HepG2 (cell line): ENCODE results near the gene NOS1AP. TPM values are rescaled to one million over a fixed set of nuclear protein-coding genes. Genes with fewer than 3 reads are reported as not detected.

Experiments used
- ELF1 ChIP-seq: sonication (generic); formaldehyde crosslinking; IDR thresholded peaks from 2 replicates; pipeline ENCODE4 v1.4.0; 2020; ENCODE audit warnings: missing genetic modification reagents
- EP300 ChIP-seq, 3 experiments: sonication (generic) in 1 of 3; formaldehyde crosslinking in 1 of 3; IDR thresholded peaks; 2 replicates each; pipeline versions ENCODE4 v1.5.1 to v1.6.1; 2011 to 2020; ENCODE audit warnings: low read depth in 2 of 3, low read length in 2 of 3, borderline replicate concordance in 1 of 3, improper control_type of control experiment in 1 of 3, mild to moderate bottlenecking in 1 of 3, missing genetic modification reagents in 1 of 3, moderate library complexity in 1 of 3
- FOXJ3 ChIP-seq: sonication (generic); formaldehyde crosslinking; IDR thresholded peaks from 2 replicates; pipeline ENCODE4 v1.4.0; 2020; ENCODE audit warnings: missing genetic modification reagents, mild to moderate bottlenecking, borderline replicate concordance
- JARID2 ChIP-seq: sonication (generic); formaldehyde crosslinking; IDR thresholded peaks from 2 replicates; pipeline ENCODE4 v1.8.1; 2023; ENCODE audit warnings: missing genetic modification reagents, inconsistent platforms; ENCODE audit not compliant: insufficient replicate concordance
- KDM1A ChIP-seq: IDR thresholded peaks from 2 replicates; pipeline ENCODE4 v1.6.1; 2016; ENCODE audit warnings: missing compliant biosample characterization
- MAF1 ChIP-seq: sonication (generic); formaldehyde crosslinking; IDR thresholded peaks from 2 replicates; pipeline ENCODE4 v1.5.0; 2020; ENCODE audit warnings: missing genetic modification reagents, borderline replicate concordance
- PAF1 ChIP-seq: IDR thresholded peaks from 2 replicates; pipeline ENCODE4 v1.6.1; 2016; ENCODE audit warnings: missing genetic modification reagents, missing compliant biosample characterization
- POLR2G ChIP-seq: fragments of 200-400 bp; formaldehyde crosslinking; IDR thresholded peaks from 2 replicates; pipeline ENCODE4 v1.6.1; 2018; ENCODE audit warnings: mild to moderate bottlenecking, low read depth, low read length, moderate library complexity
- PRDM10 ChIP-seq: sonication (generic); formaldehyde crosslinking; IDR thresholded peaks from 2 replicates; pipeline ENCODE4 v1.4.0; 2020; ENCODE audit warnings: low read depth, missing genetic modification reagents
- PRPF4 ChIP-seq: fragments of 200-400 bp; formaldehyde crosslinking; IDR thresholded peaks from 2 replicates; pipeline ENCODE4 v1.6.1; 2016; ENCODE audit warnings: low read length, low read depth; ENCODE audit not compliant: poor library complexity, severe bottlenecking
- RCOR2 ChIP-seq: IDR thresholded peaks from 2 replicates; pipeline ENCODE4 v1.6.1; 2016; ENCODE audit warnings: missing biosample characterization, missing genetic modification reagents
- RELA ChIP-seq: sonication (generic); formaldehyde crosslinking; IDR thresholded peaks from 2 replicates; pipeline ENCODE4 v1.4.0; 2020; ENCODE audit warnings: missing genetic modification reagents
- SP2 ChIP-seq: sonication (generic); formaldehyde crosslinking; IDR thresholded peaks from 2 replicates; pipeline ENCODE4 v1.5.1; 2020; ENCODE audit warnings: mild to moderate bottlenecking, missing genetic modification reagents
- SP5 ChIP-seq: IDR thresholded peaks from 2 replicates; pipeline ENCODE4 v1.6.1; 2016; ENCODE audit warnings: low read depth, borderline replicate concordance
- TAF1 ChIP-seq: sonication (generic); formaldehyde crosslinking; IDR thresholded peaks from 2 replicates; pipeline ENCODE4 v1.4.0; 2020; ENCODE audit warnings: missing genetic modification reagents
- TBP ChIP-seq: sonication (generic); formaldehyde crosslinking; IDR thresholded peaks from 2 replicates; pipeline ENCODE4 v1.5.0; 2020; ENCODE audit warnings: missing genetic modification reagents
- YY1 ChIP-seq: IDR thresholded peaks from 2 replicates; pipeline ENCODE4 v1.6.1; 2011; ENCODE audit warnings: low read length, low read depth, moderate library complexity, mild to moderate bottlenecking; ENCODE audit not compliant: insufficient read depth, insufficient replicate concordance
- ZNF232 ChIP-seq: sonication (generic); formaldehyde crosslinking; IDR thresholded peaks from 2 replicates; pipeline ENCODE4 v1.4.0; 2020; ENCODE audit warnings: missing genetic modification reagents, borderline replicate concordance
- ZNF501 ChIP-seq: sonication (generic); formaldehyde crosslinking; IDR thresholded peaks from 2 replicates; pipeline ENCODE4 v1.5.1; 2020; ENCODE audit warnings: mild to moderate bottlenecking, moderate library complexity, missing genetic modification reagents
- ZNF614 ChIP-seq: IDR thresholded peaks from 2 replicates; pipeline ENCODE4 v1.6.1; 2018; ENCODE audit warnings: missing biosample characterization, missing genetic modification reagents, inconsistent platforms, borderline replicate concordance
- ZNF639 ChIP-seq: conservative IDR thresholded peaks from 2 replicates; pipeline ENCODE4 v1.6.1; 2018; ENCODE audit warnings: missing genetic modification reagents
- ZNF839 ChIP-seq: sonication (generic); formaldehyde crosslinking; IDR thresholded peaks from 2 replicates; pipeline ENCODE4 v1.4.0; 2020; ENCODE audit warnings: missing genetic modification reagents, mild to moderate bottlenecking, borderline replicate concordance
- polyA plus RNA-seq, 8 experiments: library from polyadenylated mRNA; depleted of rRNA in 3 of 8; stranded (reverse) in 7 of 8; unstranded in 1 of 8; fragments of >200 nt; fragmentation: Illumina TruSeq in 4 of 8; extraction: Trizol in 4 of 8; gene quantifications; 2 replicates each; pipeline versions ENCODE4 v1.2.1 to v1.2.3, GENCODE V29; 2011 to 2016; ENCODE audit warnings: low read depth in 4 of 8, missing spikeins in 1 of 8, mixed read lengths in 1 of 8; ENCODE audit not compliant: insufficient read depth in 1 of 8
- total RNA-seq, 5 experiments: library from RNA; depleted of rRNA; stranded (reverse); fragments of >200 nt; fragmentation: Illumina TruSeq; extraction: Trizol; gene quantifications; 2 replicates each; pipeline ENCODE4 v1.2.3, GENCODE V29; 2016; ENCODE audit warnings: low read depth in 1 of 5
- TF ChIP-seq, protein P1 (sequence below): sonication (generic); formaldehyde crosslinking; IDR thresholded peaks from 2 replicates; pipeline ENCODE4 v1.8.0; 2022; ENCODE audit warnings: mild to moderate bottlenecking, missing genetic modification reagents; ENCODE audit not compliant: insufficient replicate concordance
- TF ChIP-seq, protein P2 (sequence below): sonication (generic); formaldehyde crosslinking; IDR thresholded peaks from 2 replicates; pipeline ENCODE4 v1.5.1; 2020; ENCODE audit warnings: missing genetic modification reagents, mild to moderate bottlenecking, borderline replicate concordance

Gene NOS1AP
- total and polyA plus RNA-seq, 2 of the 13 experiments (the other 11 are each of a cell fraction or from before 2014, with no cell fraction given) = 2.0 to 3.3 TPM

- TF ChIP-seq ZNF639 (no peak), EP300 (IDR thresholded peaks at IDR 0.05; ENCODE audit: low read depth in 2 of 2, low read length in 2 of 2) (peak in 1 of 2 experiments; percentile 36; a peak in 1 of 4 replicates), EP300 (CRISPR knock-in tag; IDR thresholded peaks at IDR 0.05; ENCODE audit: borderline replicate concordance) (no peak), ZNF614 (CRISPR knock-in tag) (no peak), FOXJ3 (peak; percentile 48; the same call in 1 of the 2 replicates), PAF1 (no peak), PRDM10 (CRISPR knock-in tag) (no peak), SP5 (no peak), ZNF232 (no peak), MAF1 (no peak), TBP (CRISPR knock-in tag) (no peak), YY1 (no peak), ZNF501 (no peak), SP2 (CRISPR knock-in tag) (no peak), PRPF4 (no peak), ELF1 (CRISPR knock-in tag) (no peak), RCOR2 (CRISPR knock-in tag) (peak; percentile 58; the same call in 1 of the 2 replicates), RELA (peak; percentile 96), TAF1 (no peak), KDM1A (CRISPR knock-in tag) (no peak), POLR2G (no peak), JARID2 (CRISPR knock-in tag) (no peak), ZNF839 (CRISPR knock-in tag) (no peak)
- TF ChIP-seq, protein P1, sequence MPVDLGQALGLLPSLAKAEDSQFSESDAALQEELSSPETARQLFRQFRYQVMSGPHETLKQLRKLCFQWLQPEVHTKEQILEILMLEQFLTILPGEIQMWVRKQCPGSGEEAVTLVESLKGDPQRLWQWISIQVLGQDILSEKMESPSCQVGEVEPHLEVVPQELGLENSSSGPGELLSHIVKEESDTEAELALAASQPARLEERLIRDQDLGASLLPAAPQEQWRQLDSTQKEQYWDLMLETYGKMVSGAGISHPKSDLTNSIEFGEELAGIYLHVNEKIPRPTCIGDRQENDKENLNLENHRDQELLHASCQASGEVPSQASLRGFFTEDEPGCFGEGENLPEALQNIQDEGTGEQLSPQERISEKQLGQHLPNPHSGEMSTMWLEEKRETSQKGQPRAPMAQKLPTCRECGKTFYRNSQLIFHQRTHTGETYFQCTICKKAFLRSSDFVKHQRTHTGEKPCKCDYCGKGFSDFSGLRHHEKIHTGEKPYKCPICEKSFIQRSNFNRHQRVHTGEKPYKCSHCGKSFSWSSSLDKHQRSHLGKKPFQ (CRISPR knock-in tag) = no peak
- TF ChIP-seq, protein P2, sequence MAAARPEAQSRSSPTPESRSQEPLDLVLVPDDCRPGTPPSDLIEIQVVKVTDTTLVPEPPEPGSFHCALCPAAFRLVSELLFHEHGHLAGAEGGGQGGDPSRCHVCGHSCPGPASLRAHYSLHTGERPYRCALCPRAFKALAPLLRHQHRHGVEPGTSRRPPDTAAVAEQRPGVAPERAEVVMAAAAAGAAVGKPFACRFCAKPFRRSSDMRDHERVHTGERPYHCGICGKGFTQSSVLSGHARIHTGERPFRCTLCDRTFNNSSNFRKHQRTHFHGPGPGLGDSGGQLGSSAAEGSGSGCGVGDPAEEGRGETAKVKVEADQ (CRISPR knock-in tag) = no peak
Observed at GRCh38 chr1:162256287-162256686, 186.8 kb downstream of the NOS1AP start (continued).
